K562 treated with DMSO at 1 percent for 4 hours (cell line): ENCODE measurements around the gene CD34. TPM values are rescaled to one million over a fixed set of nuclear protein-coding genes. Genes with fewer than 3 reads are reported as not detected.

Experiments used
- total RNA-seq: library from RNA; unstranded; fragments of 300-600 nt; gene quantifications from 2 replicates; pipeline ENCODE4 v1.2.3, GENCODE V29; 2022; ENCODE audit not compliant: insufficient read depth

Gene CD34, protein sequence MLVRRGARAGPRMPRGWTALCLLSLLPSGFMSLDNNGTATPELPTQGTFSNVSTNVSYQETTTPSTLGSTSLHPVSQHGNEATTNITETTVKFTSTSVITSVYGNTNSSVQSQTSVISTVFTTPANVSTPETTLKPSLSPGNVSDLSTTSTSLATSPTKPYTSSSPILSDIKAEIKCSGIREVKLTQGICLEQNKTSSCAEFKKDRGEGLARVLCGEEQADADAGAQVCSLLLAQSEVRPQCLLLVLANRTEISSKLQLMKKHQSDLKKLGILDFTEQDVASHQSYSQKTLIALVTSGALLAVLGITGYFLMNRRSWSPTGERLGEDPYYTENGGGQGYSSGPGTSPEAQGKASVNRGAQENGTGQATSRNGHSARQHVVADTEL
- total RNA-seq, result not detected in 2 replicates

DNA sequence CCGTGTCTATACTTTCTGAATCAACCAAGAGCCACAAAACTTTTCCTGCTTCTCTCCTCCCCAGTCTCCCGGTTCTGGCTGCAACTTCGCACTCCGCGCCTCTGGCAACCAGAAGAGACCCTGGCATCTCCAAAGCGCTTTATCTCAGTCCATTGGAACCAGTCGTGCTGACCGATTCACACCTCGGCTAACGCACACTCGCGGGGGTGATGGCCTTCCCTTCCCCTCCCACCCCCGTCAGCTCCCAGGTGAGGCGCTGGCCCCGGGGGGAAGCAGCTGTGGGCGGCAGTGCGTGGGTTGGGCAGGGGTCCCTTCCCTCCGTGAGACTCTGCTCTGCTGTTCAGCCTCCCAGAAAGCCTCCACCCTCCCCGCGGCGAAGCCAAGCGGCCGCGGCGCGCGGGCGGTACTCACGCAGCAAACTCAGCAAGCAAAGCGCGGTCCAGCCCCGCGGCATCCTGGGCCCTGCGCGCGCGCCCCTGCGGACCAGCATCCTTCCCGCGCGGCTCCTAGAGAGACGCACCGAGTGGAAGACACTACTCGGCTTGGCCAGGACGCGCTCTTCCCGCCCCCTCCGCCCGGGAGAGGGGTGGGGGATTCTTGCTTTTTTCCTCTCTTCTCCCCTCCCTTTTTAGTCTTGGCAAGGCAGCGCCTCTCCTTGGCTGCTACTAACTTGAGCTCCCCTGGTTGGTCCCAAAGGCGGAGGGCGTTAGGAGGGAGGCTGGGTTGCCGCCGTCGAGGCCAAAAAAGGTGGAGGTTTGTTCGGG is at the start of gene CD34:
Gene CD34, minus strand, starts transcription at position 535 of the 764 bp plus-strand sequence. Its CDS starts 45 bp downstream, at position 490.

Other genes starting within 250 kb of the CD34 start
- 80.9 and 108 TPM in 2 replicates for gene CD46, start 159.1 kb downstream of the CD34 start, total RNA-seq